Large intestine (tissue), 3 donors: ENCODE results near the gene SNAPC2. TPM values are rescaled to one million over a fixed set of nuclear protein-coding genes. Genes with fewer than 3 reads are reported as not detected.

Experiments
- DNase-seq, 2 donors: peaks; one replicate each; pipeline versions ENCODE4 v3.0.0 to v3.0.0-alpha.2; 2013
- H3K27ac ChIP-seq: one replicate; pipeline ENCODE4 v1.5.1; 2013; ENCODE audit warnings: low read length
- H3K27me3 ChIP-seq: 2 replicates; pipeline ENCODE4 v1.6.1; 2013; ENCODE audit warnings: low read length; ENCODE audit not compliant: control insufficient read depth, insufficient read depth
- H3K36me3 ChIP-seq: 2 replicates; pipeline ENCODE4 v1.6.1; 2013; ENCODE audit warnings: low read length; ENCODE audit not compliant: control insufficient read depth, insufficient read depth
- H3K4me1 ChIP-seq: one replicate; pipeline ENCODE4 v1.6.1; 2013; ENCODE audit warnings: low read length; ENCODE audit not compliant: control insufficient read depth, insufficient read depth
- H3K4me3 ChIP-seq: one replicate; pipeline ENCODE4 v1.5.1; 2013; ENCODE audit warnings: low read length
- H3K9me3 ChIP-seq: one replicate; pipeline ENCODE4 v1.6.1; 2013; ENCODE audit warnings: mild to moderate bottlenecking, low read depth, low read length, moderate library complexity; ENCODE audit not compliant: control insufficient read depth
- WGBS: methylation state at CpG from one replicate; pipeline ENCODE4 v1.1.5; 2013; ENCODE audit warnings: low lambda C conversion rate; ENCODE audit not compliant: insufficient coverage; 5-methylcytosine and 5-hydroxymethylcytosine counted together
- polyA plus RNA-seq: library from polyadenylated mRNA; unstranded; fragments of 120-200 nt; gene quantifications from one replicate; pipeline ENCODE4 v1.2.1, GENCODE V29; 2013

The SNAPC2 gene
- polyA plus RNA-seq, 1 donor: 15.7 TPM

DNA sequence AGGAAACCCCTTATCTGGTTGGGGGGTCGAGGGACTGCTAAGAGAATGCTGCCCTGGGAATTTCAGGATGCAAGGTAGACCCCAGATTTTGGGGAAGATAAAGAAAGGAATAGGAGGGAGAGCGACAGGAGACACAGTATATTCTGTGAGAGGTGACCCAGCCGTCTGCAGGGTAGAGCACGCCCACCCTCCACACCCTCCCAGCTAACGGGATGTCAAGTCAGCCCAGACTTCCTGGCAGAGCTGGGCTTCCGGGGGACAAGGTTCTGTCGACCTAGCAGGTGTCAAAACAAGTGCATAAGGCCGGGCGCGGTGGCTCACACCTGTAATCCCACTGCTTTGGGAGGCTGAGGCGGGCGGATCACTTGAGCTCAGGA is 45.3 kb upstream of the SNAPC2 start:
- Histone ChIP-seq H3K36me3 (no peaks in the 10 kb centered on the region), H3K9me3 (peaks cover 12% of the 10 kb centered on the region), H3K4me1 (peaks cover 20% of the 10 kb centered on the region), H3K27ac (no peak overlapping the region), H3K4me3 (peak overlapping the region; percentile 20), H3K27me3 (peaks cover 41% of the 10 kb centered on the region)
- DNase-seq: no peak
- no CpG with 5 or more reads among the region's 12 CpGs for WGBS

DNA sequence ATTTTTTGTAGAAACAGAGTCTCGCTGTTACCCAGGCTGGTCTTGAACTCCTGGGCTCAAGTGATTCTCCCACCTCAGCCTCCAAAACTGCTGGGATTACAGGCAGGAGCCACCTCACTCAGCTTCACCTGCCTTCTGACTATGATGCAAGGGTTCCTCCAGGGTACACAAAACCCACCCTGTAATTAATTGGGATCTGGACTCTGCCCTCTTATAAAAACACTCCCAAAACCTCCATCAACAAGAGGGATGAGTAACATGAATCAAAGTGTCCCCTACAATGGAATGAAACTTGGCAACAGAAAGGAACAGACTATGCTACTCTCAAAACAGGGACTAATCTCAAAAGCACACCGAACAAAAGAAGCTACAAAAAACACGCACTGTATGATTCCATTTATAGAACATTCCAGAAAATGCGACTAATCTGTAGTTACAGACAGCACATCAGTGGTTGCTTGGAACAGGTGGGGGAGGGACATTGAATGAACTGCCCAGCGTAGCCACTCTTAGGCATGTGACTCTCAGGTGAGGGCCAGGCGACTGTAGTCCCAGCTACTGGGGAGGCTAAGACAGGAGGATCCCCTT is 42.8 kb upstream of the SNAPC2 start:
- no peak for DNase-seq
- no peak overlapping the region for H3K27ac ChIP-seq
- H3K4me1 ChIP-seq: peaks cover 4% of the 10 kb centered on the region
- H3K9me3 ChIP-seq: peaks cover 5% of the 10 kb centered on the region
- H3K27me3 ChIP-seq: peaks cover 36% of the 10 kb centered on the region
- H3K4me3 ChIP-seq: no peak overlapping the region
- WGBS: no CpG with 5 or more reads among the region's 6 CpGs
- H3K36me3 ChIP-seq: no peaks in the 10 kb centered on the region

DNA sequence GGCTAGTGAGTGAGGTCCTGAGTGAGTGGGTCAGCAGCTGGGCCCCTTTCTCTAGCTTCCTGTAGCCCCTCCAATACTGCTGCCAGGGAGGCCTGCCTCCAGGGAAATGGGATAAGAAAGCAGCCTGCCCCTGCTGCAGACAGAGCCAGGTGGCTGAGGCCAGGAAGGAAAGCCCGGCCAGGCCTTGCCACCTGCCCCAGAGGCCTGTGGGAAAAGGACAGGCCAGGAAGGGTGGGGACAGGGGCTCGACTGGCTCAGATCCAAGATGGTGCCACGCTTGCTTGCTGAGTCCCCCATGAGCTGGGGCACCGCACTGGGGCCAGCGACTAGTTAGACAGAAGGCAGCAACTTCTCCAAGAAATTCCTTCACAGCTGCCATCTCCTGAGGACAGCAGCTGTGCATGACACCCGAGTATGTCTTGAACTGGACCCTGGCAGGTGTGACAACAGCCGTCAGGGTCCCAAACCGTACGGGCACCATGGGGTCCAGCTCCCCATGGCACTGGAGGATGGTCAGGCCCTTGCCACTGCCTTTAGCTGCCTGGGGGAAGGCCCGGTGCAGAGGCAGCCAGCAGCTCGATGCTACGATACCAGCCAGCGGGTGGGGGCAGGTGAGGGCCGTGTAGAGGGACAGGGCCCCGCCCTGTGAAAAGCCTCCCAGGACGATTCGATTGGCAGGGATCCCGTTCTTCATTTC is 40.9 kb upstream of the SNAPC2 start:
- Histone ChIP-seq H3K36me3 (no peaks in the 10 kb centered on the region), H3K27ac (no peak overlapping the region), H3K4me3 (no peak overlapping the region), H3K9me3 (no peaks in the 10 kb centered on the region), H3K4me1 (peaks cover 4% of the 10 kb centered on the region), H3K27me3 (peaks cover 18% of the 10 kb centered on the region)
- no CpG with 5 or more reads among the region's 18 CpGs for WGBS
- no peak for DNase-seq

DNA sequence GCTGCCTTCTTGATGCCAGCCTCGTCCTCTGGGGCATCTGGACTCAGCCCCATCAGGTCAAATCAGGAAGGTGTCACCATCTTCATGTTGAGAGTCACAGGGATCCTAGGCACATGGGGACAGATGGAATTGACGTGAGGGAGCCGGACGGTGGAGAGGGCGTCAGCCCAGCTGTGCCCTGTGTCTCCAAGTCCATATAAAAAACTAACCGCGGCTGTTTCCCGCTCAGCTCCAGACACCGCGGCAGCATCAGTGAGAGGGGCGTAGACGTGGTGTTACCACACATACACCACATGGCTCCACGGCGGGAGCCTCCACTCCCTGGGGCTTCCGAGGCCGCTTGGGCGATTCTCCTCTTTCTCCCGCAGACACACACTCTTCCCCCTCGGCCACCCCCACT is 40.3 kb upstream of the SNAPC2 start:
- H3K4me1 ChIP-seq: no peaks in the 10 kb centered on the region
- no peaks in the 10 kb centered on the region for H3K36me3 ChIP-seq
- no CpG with 5 or more reads among the region's 19 CpGs for WGBS

DNA sequence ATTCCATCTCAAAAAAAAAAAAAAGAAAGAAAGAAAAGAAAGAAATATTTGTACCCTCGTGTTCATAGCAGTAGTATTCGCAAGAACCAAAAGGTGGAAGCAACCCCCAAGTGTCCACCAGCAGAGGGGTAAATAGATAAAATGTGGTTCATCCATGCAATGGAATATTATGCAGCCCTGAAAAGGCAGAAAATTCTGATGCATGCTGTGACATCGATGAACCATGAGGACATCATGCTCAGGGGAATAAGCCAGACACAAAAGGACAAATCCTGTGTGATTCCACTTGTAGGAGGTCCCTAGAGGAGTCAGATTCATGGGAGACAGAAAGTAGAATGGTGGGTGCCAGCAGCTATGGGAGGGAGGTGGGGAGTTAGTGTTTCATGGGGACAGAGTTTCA is 38.2 kb upstream of the SNAPC2 start:
- Histone ChIP-seq H3K36me3 (no peaks in the 10 kb centered on the region), H3K4me1 (no peaks in the 10 kb centered on the region), H3K4me3 (no peak overlapping the region), H3K27me3 (peaks cover 3% of the 10 kb centered on the region), H3K27ac (no peak overlapping the region), H3K9me3 (no peaks in the 10 kb centered on the region)
- DNase-seq: no peak
- 100% methylated on average over 2 of the region's 3 CpGs for WGBS

More for the DNA sequence above, 40.3 kb upstream of the SNAPC2 start:
- no peak overlapping the region for H3K4me3 ChIP-seq
- DNase-seq: no peak
- no peaks in the 10 kb centered on the region for H3K9me3 ChIP-seq
- H3K27me3 ChIP-seq: peaks cover 13% of the 10 kb centered on the region
- no peak overlapping the region for H3K27ac ChIP-seq

DNA sequence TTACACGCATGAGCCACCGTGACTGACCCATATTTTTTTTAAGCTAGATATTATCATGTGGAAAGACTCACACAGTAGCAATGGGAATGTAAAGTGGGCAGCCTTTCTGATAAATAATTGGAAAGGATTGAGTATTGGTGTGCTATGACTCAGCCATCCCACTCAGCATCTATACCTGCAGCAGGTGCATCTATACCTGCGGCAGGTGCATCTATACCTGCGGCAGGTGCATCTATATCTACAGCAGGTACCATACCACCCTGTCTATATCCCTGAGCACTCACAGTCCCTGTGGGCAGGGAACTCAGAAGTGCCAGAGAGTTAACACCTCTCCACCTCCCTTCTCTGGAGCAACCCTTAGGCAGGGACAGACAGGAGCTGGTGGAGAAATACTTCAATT is 37.0 kb upstream of the SNAPC2 start:
- Histone ChIP-seq H3K4me1 (peaks cover 8% of the 10 kb centered on the region), H3K36me3 (no peaks in the 10 kb centered on the region), H3K27me3 (peaks cover 7% of the 10 kb centered on the region), H3K9me3 (no peaks in the 10 kb centered on the region), H3K4me3 (no peak overlapping the region), H3K27ac (no peak overlapping the region)
- no CpG with 5 or more reads among the region's 4 CpGs for WGBS
- no peak for DNase-seq

DNA sequence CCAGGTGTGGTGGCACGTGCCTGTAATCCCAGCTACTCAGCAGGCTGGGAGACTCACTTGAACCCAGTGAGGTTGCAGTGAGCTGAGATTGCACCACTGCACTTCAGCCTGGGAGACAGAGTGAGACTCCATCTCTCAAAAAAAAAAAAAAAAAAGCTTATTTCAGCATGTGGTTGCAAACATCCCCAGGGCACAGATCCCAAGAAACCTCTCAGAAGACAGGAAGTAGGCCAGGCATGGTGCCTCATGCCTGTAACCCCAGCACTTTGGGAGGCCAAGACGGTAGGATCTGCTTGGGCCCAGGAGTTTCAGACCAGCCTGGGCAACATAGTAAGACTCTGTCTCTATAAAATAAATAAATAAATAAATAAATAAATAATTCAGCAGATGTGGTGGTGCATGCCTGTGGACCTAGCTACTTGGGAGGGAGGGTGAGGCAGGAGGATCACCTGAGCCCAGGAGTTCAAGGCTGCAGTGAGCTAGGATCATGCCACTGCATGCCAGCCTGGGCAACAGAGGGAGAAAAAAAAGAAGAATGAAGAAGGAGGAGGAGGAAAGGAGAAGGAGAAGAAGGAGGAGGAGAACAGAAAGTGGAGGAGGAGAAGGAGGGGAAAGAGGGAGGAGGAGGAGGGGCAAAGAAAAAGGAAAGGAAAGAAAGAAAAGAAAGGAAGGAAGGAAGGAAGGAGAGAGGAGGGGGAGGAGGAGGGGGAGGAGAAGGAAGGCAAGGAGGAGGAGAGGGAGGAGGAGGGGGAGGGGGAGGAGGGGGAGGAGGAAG is 36.2 kb upstream of the SNAPC2 start:
- no CpG with 5 or more reads among the region's 2 CpGs for WGBS
- Histone ChIP-seq H3K27ac (no peak overlapping the region), H3K36me3 (no peaks in the 10 kb centered on the region), H3K9me3 (no peaks in the 10 kb centered on the region), H3K4me3 (no peak overlapping the region), H3K4me1 (peaks cover 13% of the 10 kb centered on the region), H3K27me3 (peaks cover 15% of the 10 kb centered on the region)
- DNase-seq: no peak

DNA sequence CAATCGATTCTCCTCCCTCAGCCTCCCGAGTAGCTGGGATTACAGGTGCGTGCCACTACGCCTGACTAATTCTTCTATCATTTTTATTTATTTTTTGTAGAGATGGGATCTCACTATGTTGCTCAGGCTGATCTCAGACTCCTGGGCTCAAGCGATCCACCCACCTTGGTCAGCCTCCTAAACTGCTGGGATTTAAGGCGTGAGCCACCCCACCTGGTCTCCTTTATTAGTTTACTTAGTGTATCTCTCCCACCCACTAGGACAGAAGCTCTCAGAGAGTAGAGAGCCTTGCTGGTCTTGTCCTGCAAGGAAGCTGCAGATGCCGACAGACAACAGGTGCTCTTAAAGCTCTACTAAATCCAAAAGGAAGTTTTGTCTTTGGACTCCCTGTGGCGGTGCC is 34.3 kb upstream of the SNAPC2 start:
- no peaks in the 10 kb centered on the region for H3K9me3 ChIP-seq
- H3K4me1 ChIP-seq: peaks cover 13% of the 10 kb centered on the region
- H3K36me3 ChIP-seq: no peaks in the 10 kb centered on the region
- H3K27me3 ChIP-seq: peaks cover 19% of the 10 kb centered on the region
- DNase-seq: no peak
- no peak overlapping the region for H3K4me3 ChIP-seq
- 80% methylated on average over 1 of the region's 8 CpGs for WGBS
- no peak overlapping the region for H3K27ac ChIP-seq

DNA sequence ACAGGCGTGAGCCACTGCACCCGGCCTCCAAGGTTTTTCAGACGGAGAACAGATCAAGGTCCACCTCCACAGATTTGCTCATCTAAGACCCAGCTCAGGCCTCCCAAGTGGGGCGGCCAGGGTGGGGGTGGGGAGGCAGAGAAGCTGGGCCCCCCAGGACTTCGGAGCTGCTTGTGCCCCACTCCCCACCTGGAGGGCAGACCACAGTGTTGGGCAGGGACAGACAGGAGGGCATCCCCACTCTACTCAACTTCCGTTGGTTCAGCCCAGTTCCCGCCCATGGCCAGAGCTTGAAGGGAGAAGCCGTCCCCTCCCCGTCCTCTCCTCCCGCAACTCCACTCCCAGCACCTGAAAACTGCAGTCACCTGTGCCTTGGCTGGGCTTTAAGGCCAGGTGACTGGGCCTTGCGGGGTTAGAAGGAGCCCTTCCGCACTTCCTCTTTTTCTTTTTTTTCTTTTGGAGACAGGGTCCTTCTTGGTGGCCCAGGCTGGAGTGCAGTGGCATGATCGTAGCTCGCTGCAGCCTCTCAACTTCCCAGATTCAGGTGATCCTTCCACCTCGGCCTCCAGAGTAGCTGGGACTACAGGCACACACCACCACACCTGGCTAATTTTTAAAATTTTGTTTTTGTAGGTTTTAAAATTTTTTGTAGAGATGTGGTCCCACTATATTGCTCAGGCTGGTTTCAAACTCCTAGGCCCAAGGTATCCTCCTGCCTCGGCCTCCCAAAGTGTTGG is 32.6 kb upstream of the SNAPC2 start:
- DNase-seq: no peak
- peaks cover 13% of the 10 kb centered on the region for H3K4me1 ChIP-seq
- WGBS: no CpG with 5 or more reads among the region's 16 CpGs
- H3K27me3 ChIP-seq: peaks cover 19% of the 10 kb centered on the region
- no peaks in the 10 kb centered on the region for H3K36me3 ChIP-seq
- no peak overlapping the region for H3K27ac ChIP-seq
- H3K9me3 ChIP-seq: no peaks in the 10 kb centered on the region
- no peak overlapping the region for H3K4me3 ChIP-seq

DNA sequence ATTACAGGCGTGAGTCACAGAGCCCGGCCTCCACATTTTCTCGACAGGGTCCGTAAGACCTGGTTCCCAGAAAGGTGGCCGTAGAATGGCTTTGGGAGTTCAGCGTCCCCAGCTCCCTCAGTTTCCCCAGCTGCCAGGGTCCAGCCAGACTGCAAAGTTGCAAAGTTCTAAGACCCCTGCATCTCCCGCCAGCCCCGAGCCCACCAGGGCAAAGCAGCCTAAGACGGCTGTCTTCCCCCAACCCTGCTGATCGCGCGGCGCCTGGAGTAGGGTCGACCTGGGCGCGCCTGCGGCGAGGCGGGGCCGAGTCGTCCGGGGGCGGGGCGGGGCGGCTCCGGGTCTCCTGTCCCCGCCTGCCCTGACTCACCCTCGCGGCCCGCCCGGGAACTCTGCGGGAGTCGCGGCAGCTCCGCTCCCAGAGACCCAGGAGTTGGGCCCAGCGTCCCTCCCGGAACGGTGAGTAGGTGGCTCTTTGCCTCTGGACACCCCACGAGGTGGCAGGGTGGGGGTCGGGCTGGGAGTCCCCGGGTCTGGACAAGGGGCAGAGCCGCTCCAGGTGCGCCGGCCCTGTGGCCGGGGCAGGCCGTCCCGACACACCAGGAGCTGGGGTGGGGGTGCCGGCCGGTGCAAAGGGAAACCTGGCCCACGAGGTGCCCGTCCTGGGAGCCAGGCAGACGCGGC is 31.9 kb upstream of the SNAPC2 start, which contains the start of gene LRRC8E:
TSS of gene LRRC8E (plus strand) at position 366 of the 681 bp plus-strand sequence. CDS start 7,094 bp downstream, outside the sequence.
- H3K27me3 ChIP-seq: peaks cover 19% of the 10 kb centered on the region
- WGBS: no CpG with 5 or more reads among the region's 53 CpGs

More for the DNA sequence above, 31.9 kb upstream of the SNAPC2 start, which contains the start of gene LRRC8E:
- Histone ChIP-seq H3K27ac (no peak within 1 kb of the TSS), H3K36me3 (no peaks in the 10 kb centered on the region), H3K4me3 (peak within 1 kb of the TSS; percentile 45), H3K9me3 (no peaks in the 10 kb centered on the region), H3K4me1 (peaks cover 13% of the 10 kb centered on the region)
- DNase-seq: peak in 1 of 2 donors; percentile 69
